B cell (primary cell): ENCODE results near the gene IRGC. TPM values are rescaled to one million over a fixed set of nuclear protein-coding genes. Genes with fewer than 3 reads are reported as not detected.

Experiments used
- ATAC-seq: fragments of 200-7000 bp; cut with Tn5 transposase; one replicate; pipeline ENCODE4 v1.10.0; 2021; ENCODE audit warnings: low read depth, mild to moderate bottlenecking, moderate number of reproducible peaks, moderate library complexity
- CTCF ChIA-PET: fragments of 350-600 bp; sonication (Branson Sonifier 250); formaldehyde crosslinking; loops from one replicate; lab custom pipeline; 2021; ENCODE audit warnings: antibody characterized with exemption, inconsistent platforms; lab: Charles Lee
- POLR2A ChIA-PET: fragments of 350-600 bp; sonication (Branson Sonifier 250); formaldehyde crosslinking; loops from one replicate; lab custom pipeline; 2021; ENCODE audit warnings: antibody characterized with exemption; lab: Charles Lee
- DNase-seq: peaks from one replicate; pipeline ENCODE4 v3.0.0; 2013
- H2AFZ ChIP-seq: 2 replicates; pipeline ENCODE4 v1.6.1; 2012; ENCODE audit warnings: mild to moderate bottlenecking, low read depth, low read length; ENCODE audit not compliant: insufficient read depth, poor library complexity, severe bottlenecking
- H3K27ac ChIP-seq, 2 donors: 1 replicate in 1 of 2; 2 replicates in 1 of 2; pipeline ENCODE4 v1.5.1; 2012 to 2013; ENCODE audit warnings: low read length in 2 of 2, mild to moderate bottlenecking in 2 of 2, moderate library complexity in 1 of 2
- H3K27me3 ChIP-seq, 4 experiments: fragments of 200-600 bp in 1 of 4; sonication (generic) in 1 of 4; replicated peaks in 1 of 4; 1 replicate in 2 of 4; 2 replicates in 2 of 4; pipeline versions ENCODE4 v1.6.1 to v1.7.0; 2013 to 2016; ENCODE audit warnings: low read length in 3 of 4, mild to moderate bottlenecking in 2 of 4, mixed read lengths in 1 of 4, moderate library complexity in 1 of 4; ENCODE audit not compliant: insufficient read depth in 4 of 4, control insufficient read depth in 3 of 4; ENCODE audit errors: control extremely low read depth in 1 of 4
- H3K36me3 ChIP-seq, 2 experiments: replicated peaks in 1 of 2; 1 replicate in 1 of 2; 2 replicates in 1 of 2; pipeline versions ENCODE4 v1.6.1 to v1.7.1; 2013; ENCODE audit warnings: low read length in 1 of 2; ENCODE audit not compliant: insufficient read depth in 2 of 2, control insufficient read depth in 1 of 2; ENCODE audit errors: control extremely low read depth in 1 of 2, extremely low read depth in 1 of 2
- H3K4me1 ChIP-seq, 2 donors: fragments of 200-600 bp in 1 of 2; sonication (generic) in 1 of 2; 1 replicate in 1 of 2; 2 replicates in 1 of 2; pipeline versions ENCODE4 v1.5.1 to v1.6.1; 2013 to 2017; ENCODE audit warnings: low read length in 2 of 2; ENCODE audit not compliant: control insufficient read depth in 2 of 2, insufficient read depth in 2 of 2
- H3K4me2 ChIP-seq: replicated peaks from 2 replicates; pipeline ENCODE3; 2012; ENCODE audit warnings: mild to moderate bottlenecking, low read depth, low read length; ENCODE audit not compliant: poor library complexity, severe bottlenecking
- H3K4me3 ChIP-seq, 5 experiments: fragments of 200-600 bp in 1 of 5; sonication (generic) in 1 of 5; 1 replicate in 3 of 5; 2 replicates in 2 of 5; pipeline versions ENCODE4 v1.5.1 to v1.7.0; 2011 to 2016; ENCODE audit warnings: low read length in 4 of 5, mild to moderate bottlenecking in 4 of 5, low read depth in 2 of 5, control low read depth in 1 of 5, moderate library complexity in 1 of 5; ENCODE audit not compliant: insufficient read depth in 1 of 5; ENCODE audit errors: control extremely low read depth in 1 of 5, extremely low read depth in 1 of 5
- H3K79me2 ChIP-seq: fragments of 200-600 bp; sonication (generic); one replicate; pipeline ENCODE4 v1.6.0; 2016; ENCODE audit warnings: low read length; ENCODE audit not compliant: control insufficient read depth, insufficient read depth
- H3K9ac ChIP-seq: fragments of 200-600 bp; sonication (generic); 2 replicates; pipeline ENCODE4 v1.6.1; 2017; ENCODE audit warnings: mild to moderate bottlenecking, low read length, moderate library complexity
- H3K9me3 ChIP-seq, 3 donors: one replicate each; pipeline versions ENCODE4 v1.6.1 to v1.7.1; 2013; ENCODE audit warnings: low read length in 2 of 3; ENCODE audit not compliant: control insufficient read depth in 2 of 3, insufficient read depth in 1 of 3; ENCODE audit errors: control extremely low read depth in 1 of 3
- H4K20me1 ChIP-seq: 2 replicates; pipeline ENCODE4 v1.6.0; 2012; ENCODE audit warnings: mild to moderate bottlenecking, low read length; ENCODE audit not compliant: insufficient read depth, control insufficient read depth, poor library complexity, severe bottlenecking
- H3K27ac Mint-ChIP-seq: one replicate; pipeline ENCODE4 v1.8.0; 2021; ENCODE audit warnings: mixed read lengths
- H3K27me3 Mint-ChIP-seq: one replicate; pipeline ENCODE4 v1.8.0; 2021; ENCODE audit warnings: mixed read lengths
- H3K4me1 Mint-ChIP-seq: one replicate; pipeline ENCODE4 v1.8.0; 2021; ENCODE audit warnings: mixed read lengths
- H3K4me3 Mint-ChIP-seq: one replicate; pipeline ENCODE4 v1.8.0; 2021; ENCODE audit warnings: mixed read lengths
- H3K9me3 Mint-ChIP-seq: one replicate; pipeline ENCODE4 v1.8.0; 2022; ENCODE audit warnings: mixed read lengths; ENCODE audit not compliant: insufficient read depth
- CTCF ChIP-seq: fragments of 200-600 bp; IDR thresholded peaks from one replicate; pipeline ENCODE4 v1.8.0; 2022; ENCODE audit warnings: antibody characterized with exemption, mild to moderate bottlenecking
- EZH2 ChIP-seq: IDR thresholded peaks from 2 replicates; pipeline ENCODE4 v1.6.1; 2012; ENCODE audit warnings: borderline replicate concordance, low read depth, mild to moderate bottlenecking, moderate library complexity, low read length; ENCODE audit not compliant: insufficient read depth, poor library complexity, severe bottlenecking
- WGBS: methylation state at CpG from one replicate; pipeline ENCODE4 v1.1.5; 2013; ENCODE audit warnings: missing lambda C conversion rate; ENCODE audit not compliant: insufficient coverage; 5-methylcytosine and 5-hydroxymethylcytosine counted together
- intact Hi-C: fragments of 100-400 bp; cut with micrococcal nuclease; formaldehyde crosslinking; loops from one replicate; pipeline ENCODE4 v1.10.0; 2022
- polyA plus RNA-seq: library from polyadenylated mRNA; depleted of rRNA; stranded (reverse); fragments of >200 nt; gene quantifications from 2 replicates; pipeline ENCODE4 v1.2.3, GENCODE V29; 2012
- total RNA-seq, 2 donors: library from RNA; stranded (reverse); fragments of 120-200 nt in 1 of 2; gene quantifications; 1 replicate in 1 of 2; 2 replicates in 1 of 2; pipeline versions ENCODE4 v1.2.3 to v1.2.4, GENCODE V29; 2013 to 2022

The IRGC gene
- total and polyA plus RNA-seq, 2 donors (not counting 1 experiment from before 2014, with no cell fraction given), result not detected

GRCh38 chr19:43692877-43693276 is 23.0 kb upstream of the IRGC start:
- no peak overlapping the region for H3K4me3 ChIP-seq
- no CpG with 5 or more reads among the region's 4 CpGs for WGBS
- H3K4me1 ChIP-seq, result no peaks in the 10 kb centered on the region
- no peaks in the 10 kb centered on the region for H3K79me2 ChIP-seq
- ATAC-seq, result no peak
- H3K9me3 ChIP-seq, result peaks cover 2 to 27% (median 18%) of the 10 kb centered on the region in 3 donors
- Mint-ChIP-seq H3K4me1 (no peaks in the 10 kb centered on the region), H3K27ac (no peak overlapping the region), H3K4me3 (no peak overlapping the region), H3K27me3 (peaks cover 22% of the 10 kb centered on the region), H3K9me3 (peaks cover 6% of the 10 kb centered on the region)
- no peaks in the 10 kb centered on the region for H4K20me1 ChIP-seq
- intact Hi-C loops, result no loop called here
- peaks cover 0 to 5% (median 0%) of the 10 kb centered on the region in 4 experiments for H3K27me3 ChIP-seq
- POLR2A ChIA-PET, result no interaction called here
- H3K4me2 ChIP-seq, result no peak overlapping the region
- TF ChIP-seq EZH2 (no peak), CTCF (no peak)
- H3K9ac ChIP-seq, result no peak overlapping the region
- no peaks in the 10 kb centered on the region for H3K36me3 ChIP-seq
- CTCF ChIA-PET, result interaction anchor here (0.6 to 0.7 kb wide), 2 partner anchors 652 to 670 kb away, joined by 3 read pairs; no protein-coding TSS in a partner anchor
- no peak overlapping the region for H3K27ac ChIP-seq
- DNase-seq, result no peak
- H2AFZ ChIP-seq, result no peak overlapping the region

- Histone ChIP-seq H3K27me3 (peaks cover 0 to 14% (median 0%) of the 10 kb centered on the region in 4 experiments), H3K4me3 (no peak overlapping the region), H3K4me1 (peaks cover 5 to 7% of the 10 kb centered on the region in 2 donors), H4K20me1 (no peaks in the 10 kb centered on the region), H3K9me3 (peaks cover 2 to 27% (median 18%) of the 10 kb centered on the region in 3 donors), H3K27ac (no peak overlapping the region), H3K9ac (no peak overlapping the region), H3K4me2 (no peak overlapping the region), H3K36me3 (no peaks in the 10 kb centered on the region), H2AFZ (no peak overlapping the region), H3K79me2 (no peaks in the 10 kb centered on the region)
- peaks cover 3% of the 10 kb centered on the region for H3K4me1 Mint-ChIP-seq
- peaks cover 6% of the 10 kb centered on the region for H3K9me3 Mint-ChIP-seq
- DNase-seq (no peak), ATAC-seq (no peak)
- H3K4me3 Mint-ChIP-seq, result no peak overlapping the region
- intact Hi-C loops, result no loop called here
- ChIA-PET POLR2A (no interaction called here), CTCF (no interaction called here)
- no peak overlapping the region for H3K27ac Mint-ChIP-seq
- H3K27me3 Mint-ChIP-seq, result peaks cover 29% of the 10 kb centered on the region
- WGBS, result 94% methylated on average over 5 of the region's 5 CpGs
- TF ChIP-seq EZH2 (no peak), CTCF (no peak)
Measured at GRCh38 chr19:43694553-43694952, 21.3 kb upstream of the IRGC start.
